Measurements from ENCODE around the gene DDIT3. TPM values are rescaled to one million over a fixed set of nuclear protein-coding genes. Genes with fewer than 3 reads are reported as not detected.
A peak's percentile ranks its signal among the peaks of the same experiment; 100 is the strongest.

Gene DDIT3
- total RNA-seq, 1 experiment from 2014 or later: 3.4 TPM

DNA sequence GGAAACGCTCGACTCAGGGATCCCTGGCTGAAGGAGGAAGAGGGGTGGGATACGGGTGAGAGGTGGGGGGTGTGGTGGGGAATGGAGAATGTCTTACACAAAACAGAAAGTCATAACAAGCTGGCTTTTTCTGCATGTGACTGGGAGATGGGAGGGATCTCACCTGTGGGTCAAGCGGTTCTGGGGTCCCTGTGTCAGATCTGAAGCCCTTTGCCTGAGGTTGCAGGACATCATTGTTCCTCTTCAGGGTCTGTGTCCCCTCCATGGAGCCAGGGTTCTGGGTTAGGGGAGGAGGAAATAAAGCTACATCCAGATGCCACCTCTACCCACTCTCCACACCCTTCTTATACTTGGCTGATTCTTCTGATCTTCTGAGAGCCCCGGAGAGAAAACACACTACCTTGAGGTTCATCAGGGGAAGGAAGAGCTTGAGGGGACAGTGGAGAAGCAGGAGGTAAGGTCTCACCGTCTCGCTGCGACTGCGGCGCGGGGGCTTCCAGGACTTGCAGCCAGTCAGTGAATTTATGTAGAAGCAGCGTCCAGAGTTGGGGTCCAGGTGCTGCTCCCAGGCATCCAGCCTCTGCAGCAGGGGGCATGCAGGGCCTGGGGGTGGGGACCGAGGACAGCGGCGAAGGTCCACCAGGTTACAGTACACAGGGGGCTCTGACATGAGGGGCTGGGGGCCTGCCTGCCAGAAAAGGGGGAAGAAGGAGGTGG is 43.2 kb downstream of the DDIT3 start:
- DNase-seq (ENCODE audit: low spot score) (no peak), ATAC-seq (no peak)
- ChIA-PET CTCF (interaction anchor here (0.6 to 5.0 kb wide), 14 partner anchors 9 to 264 kb away, joined by 3 to 88 read pairs (median 5); partner anchors contain the start of genes GLI1 and SHMT2), POLR2A (interaction anchor here (0.9 kb wide), 1 partner anchor 18 kb away, joined by 3 read pairs; the partner anchor contains the start of gene GLI1)
- Mint-ChIP-seq H3K4me3 (peak overlapping the region; percentile 30; the same call in 1 of the 2 replicates), H3K4me1 (peaks cover 41% of the 10 kb centered on the region), H3K36me3 (no peaks in the 10 kb centered on the region), H3K27me3 (ENCODE audit: low read depth) (peaks cover 91% of the 10 kb centered on the region), H3K9me3 (no peaks in the 10 kb centered on the region), H3K27ac (no peak overlapping the region)
- TF ChIP-seq HMGA2 (CRISPR knock-in tag; IDR thresholded peaks at IDR 0.05): no peak
- TF ChIP-seq JAZF1 (CRISPR knock-in tag; IDR thresholded peaks at IDR 0.05): no peak
- TF ChIP-seq, protein P1, sequence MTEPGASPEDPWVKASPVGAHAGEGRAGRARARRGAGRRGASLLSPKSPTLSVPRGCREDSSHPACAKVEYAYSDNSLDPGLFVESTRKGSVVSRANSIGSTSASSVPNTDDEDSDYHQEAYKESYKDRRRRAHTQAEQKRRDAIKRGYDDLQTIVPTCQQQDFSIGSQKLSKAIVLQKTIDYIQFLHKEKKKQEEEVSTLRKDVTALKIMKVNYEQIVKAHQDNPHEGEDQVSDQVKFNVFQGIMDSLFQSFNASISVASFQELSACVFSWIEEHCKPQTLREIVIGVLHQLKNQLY (CRISPR knock-in tag; IDR thresholded peaks at IDR 0.05): no peak
- no peak for TF ChIP-seq ZNF138 (CRISPR knock-in tag; conservative IDR thresholded peaks at IDR 0.05)
- no peak for TF ChIP-seq TCF7 (CRISPR knock-in tag; IDR thresholded peaks at IDR 0.05; ENCODE audit: low read depth)
- TF ChIP-seq, protein P2, sequence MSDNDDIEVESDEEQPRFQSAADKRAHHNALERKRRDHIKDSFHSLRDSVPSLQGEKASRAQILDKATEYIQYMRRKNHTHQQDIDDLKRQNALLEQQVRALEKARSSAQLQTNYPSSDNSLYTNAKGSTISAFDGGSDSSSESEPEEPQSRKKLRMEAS (CRISPR knock-in tag; IDR thresholded peaks at IDR 0.05): no peak
- no peak for TF ChIP-seq ZNF219 (CRISPR knock-in tag; IDR thresholded peaks at IDR 0.05; ENCODE audit: borderline replicate concordance)
- TF ChIP-seq NR2C2 (CRISPR knock-in tag; IDR thresholded peaks at IDR 0.05): no peak
- no peak for TF ChIP-seq FOXP4 (CRISPR knock-in tag; IDR thresholded peaks at IDR 0.05)
- TF ChIP-seq ETV6 (CRISPR knock-in tag; IDR thresholded peaks at IDR 0.05): no peak
- TF ChIP-seq ELF4 (CRISPR knock-in tag; IDR thresholded peaks at IDR 0.05; ENCODE audit: low read depth): no peak
- TF ChIP-seq, protein P3, sequence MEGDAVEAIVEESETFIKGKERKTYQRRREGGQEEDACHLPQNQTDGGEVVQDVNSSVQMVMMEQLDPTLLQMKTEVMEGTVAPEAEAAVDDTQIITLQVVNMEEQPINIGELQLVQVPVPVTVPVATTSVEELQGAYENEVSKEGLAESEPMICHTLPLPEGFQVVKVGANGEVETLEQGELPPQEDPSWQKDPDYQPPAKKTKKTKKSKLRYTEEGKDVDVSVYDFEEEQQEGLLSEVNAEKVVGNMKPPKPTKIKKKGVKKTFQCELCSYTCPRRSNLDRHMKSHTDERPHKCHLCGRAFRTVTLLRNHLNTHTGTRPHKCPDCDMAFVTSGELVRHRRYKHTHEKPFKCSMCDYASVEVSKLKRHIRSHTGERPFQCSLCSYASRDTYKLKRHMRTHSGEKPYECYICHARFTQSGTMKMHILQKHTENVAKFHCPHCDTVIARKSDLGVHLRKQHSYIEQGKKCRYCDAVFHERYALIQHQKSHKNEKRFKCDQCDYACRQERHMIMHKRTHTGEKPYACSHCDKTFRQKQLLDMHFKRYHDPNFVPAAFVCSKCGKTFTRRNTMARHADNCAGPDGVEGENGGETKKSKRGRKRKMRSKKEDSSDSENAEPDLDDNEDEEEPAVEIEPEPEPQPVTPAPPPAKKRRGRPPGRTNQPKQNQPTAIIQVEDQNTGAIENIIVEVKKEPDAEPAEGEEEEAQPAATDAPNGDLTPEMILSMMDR (IDR thresholded peaks at IDR 0.05): no peak
- TF ChIP-seq, protein P4, sequence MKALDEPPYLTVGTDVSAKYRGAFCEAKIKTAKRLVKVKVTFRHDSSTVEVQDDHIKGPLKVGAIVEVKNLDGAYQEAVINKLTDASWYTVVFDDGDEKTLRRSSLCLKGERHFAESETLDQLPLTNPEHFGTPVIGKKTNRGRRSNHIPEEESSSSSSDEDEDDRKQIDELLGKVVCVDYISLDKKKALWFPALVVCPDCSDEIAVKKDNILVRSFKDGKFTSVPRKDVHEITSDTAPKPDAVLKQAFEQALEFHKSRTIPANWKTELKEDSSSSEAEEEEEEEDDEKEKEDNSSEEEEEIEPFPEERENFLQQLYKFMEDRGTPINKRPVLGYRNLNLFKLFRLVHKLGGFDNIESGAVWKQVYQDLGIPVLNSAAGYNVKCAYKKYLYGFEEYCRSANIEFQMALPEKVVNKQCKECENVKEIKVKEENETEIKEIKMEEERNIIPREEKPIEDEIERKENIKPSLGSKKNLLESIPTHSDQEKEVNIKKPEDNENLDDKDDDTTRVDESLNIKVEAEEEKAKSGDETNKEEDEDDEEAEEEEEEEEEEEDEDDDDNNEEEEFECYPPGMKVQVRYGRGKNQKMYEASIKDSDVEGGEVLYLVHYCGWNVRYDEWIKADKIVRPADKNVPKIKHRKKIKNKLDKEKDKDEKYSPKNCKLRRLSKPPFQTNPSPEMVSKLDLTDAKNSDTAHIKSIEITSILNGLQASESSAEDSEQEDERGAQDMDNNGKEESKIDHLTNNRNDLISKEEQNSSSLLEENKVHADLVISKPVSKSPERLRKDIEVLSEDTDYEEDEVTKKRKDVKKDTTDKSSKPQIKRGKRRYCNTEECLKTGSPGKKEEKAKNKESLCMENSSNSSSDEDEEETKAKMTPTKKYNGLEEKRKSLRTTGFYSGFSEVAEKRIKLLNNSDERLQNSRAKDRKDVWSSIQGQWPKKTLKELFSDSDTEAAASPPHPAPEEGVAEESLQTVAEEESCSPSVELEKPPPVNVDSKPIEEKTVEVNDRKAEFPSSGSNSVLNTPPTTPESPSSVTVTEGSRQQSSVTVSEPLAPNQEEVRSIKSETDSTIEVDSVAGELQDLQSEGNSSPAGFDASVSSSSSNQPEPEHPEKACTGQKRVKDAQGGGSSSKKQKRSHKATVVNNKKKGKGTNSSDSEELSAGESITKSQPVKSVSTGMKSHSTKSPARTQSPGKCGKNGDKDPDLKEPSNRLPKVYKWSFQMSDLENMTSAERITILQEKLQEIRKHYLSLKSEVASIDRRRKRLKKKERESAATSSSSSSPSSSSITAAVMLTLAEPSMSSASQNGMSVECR (CRISPR knock-in tag; IDR thresholded peaks at IDR 0.05; ENCODE audit: borderline replicate concordance): no peak
- no peak for TF ChIP-seq ZMAT4 (CRISPR knock-in tag; IDR thresholded peaks at IDR 0.05)
- no peak for TF ChIP-seq ZNF416 (CRISPR knock-in tag; IDR thresholded peaks at IDR 0.05)
- TF ChIP-seq NR3C1 (CRISPR knock-in tag; conservative IDR thresholded peaks at IDR 0.05; ENCODE audit: low read depth): no peak

Measured in WTC11 (cell line).